ENCODE data around the gene ANKFY1. TPM values are rescaled to one million over a fixed set of nuclear protein-coding genes. Genes with fewer than 3 reads are reported as not detected.

ANKFY1 gene
- polyA plus RNA-seq, 1 experiment, result 43.5 TPM

GRCh38 chr17:4293572-4293971 lies 29.8 kb upstream of the ANKFY1 start:
- Histone ChIP-seq H3K27me3 (ENCODE audit: control insufficient read depth, insufficient read depth, low read length) (no peaks in the 10 kb centered on the region), H3K4me3 (ENCODE audit: low read depth, low read length) (no peak overlapping the region), H3K36me3 (ENCODE audit: control insufficient read depth, insufficient read depth, low read length) (peaks cover 3% of the 10 kb centered on the region; the same call in 1 of the 2 replicates)
- DNase-seq (ENCODE audit: low read depth), result no peak
- CTCF ChIA-PET, result interaction anchor here (1.3 to 3.2 kb wide), 3 partner anchors 10 to 13 kb away, joined by 3 to 21 read pairs (median 6); no protein-coding TSS in a partner anchor
- no peak for TF ChIP-seq CTCF (IDR thresholded peaks at IDR 0.05; ENCODE audit: insufficient read depth, low read depth, low read length)
- POLR2A ChIA-PET, result no interaction called here

GRCh38 chr17:4287710-4288109 lies 23.9 kb upstream of the ANKFY1 start:
- peaks cover 2% of the 10 kb centered on the region for H3K36me3 ChIP-seq (ENCODE audit: control insufficient read depth, insufficient read depth, low read length)
- TF ChIP-seq CTCF (IDR thresholded peaks at IDR 0.05; ENCODE audit: insufficient read depth, low read depth, low read length), result no peak
- H3K4me3 ChIP-seq (ENCODE audit: low read depth, low read length), result no peak overlapping the region
- H3K27me3 ChIP-seq (ENCODE audit: control insufficient read depth, insufficient read depth, low read length), result no peaks in the 10 kb centered on the region
- POLR2A ChIA-PET, result no interaction called here
- DNase-seq (ENCODE audit: low read depth), result no peak
- CTCF ChIA-PET, result interaction anchor here (2.4 kb wide), 1 partner anchor 17 kb away, joined by 8 read pairs; no protein-coding TSS in a partner anchor

- CTCF ChIA-PET, result no interaction called here
- H3K36me3 ChIP-seq (ENCODE audit: control insufficient read depth, insufficient read depth, low read length), result peaks cover 2% of the 10 kb centered on the region; the same call in 1 of the 2 replicates
- no peaks in the 10 kb centered on the region for H3K27me3 ChIP-seq (ENCODE audit: control insufficient read depth, insufficient read depth, low read length)
- no peak for DNase-seq (ENCODE audit: low read depth)
- TF ChIP-seq CTCF (IDR thresholded peaks at IDR 0.05; ENCODE audit: insufficient read depth, low read depth, low read length), result no peak
- POLR2A ChIA-PET, result no interaction called here
- H3K4me3 ChIP-seq (ENCODE audit: low read depth, low read length), result no peak overlapping the region
These were observed 12.7 kb upstream of the ANKFY1 start for GRCh38 chr17:4276514-4276913.

GRCh38 chr17:4272972-4273368 lies 9.2 kb upstream of the ANKFY1 start:
- CTCF ChIA-PET, result interaction anchor here (0.6 to 1.8 kb wide), 3 partner anchors 7 to 58 kb away, joined by 3 read pairs; no protein-coding TSS in a partner anchor
- H3K4me3 ChIP-seq (ENCODE audit: low read depth, low read length), result no peak overlapping the region
- TF ChIP-seq CTCF (IDR thresholded peaks at IDR 0.05; ENCODE audit: insufficient read depth, low read depth, low read length), result no peak
- DNase-seq (ENCODE audit: low read depth), result no peak
- POLR2A ChIA-PET, result no interaction called here
- peaks cover 1% of the 10 kb centered on the region; the same call in 1 of the 2 replicates for H3K36me3 ChIP-seq (ENCODE audit: control insufficient read depth, insufficient read depth, low read length)
- H3K27me3 ChIP-seq (ENCODE audit: control insufficient read depth, insufficient read depth, low read length), result no peaks in the 10 kb centered on the region

- TF ChIP-seq CTCF (IDR thresholded peaks at IDR 0.05; ENCODE audit: insufficient read depth, low read depth, low read length), result no peak
- H3K27me3 ChIP-seq (ENCODE audit: control insufficient read depth, insufficient read depth, low read length), result no peaks in the 10 kb centered on the region
- POLR2A ChIA-PET, result no interaction called here
- no peak for DNase-seq (ENCODE audit: low read depth)
- CTCF ChIA-PET, result interaction anchor here (1.0 to 1.8 kb wide), 2 partner anchors 12 to 57 kb away, joined by 3 read pairs; no protein-coding TSS in a partner anchor
- H3K4me3 ChIP-seq (ENCODE audit: low read depth, low read length), result no peak overlapping the region
- H3K36me3 ChIP-seq (ENCODE audit: control insufficient read depth, insufficient read depth, low read length), result peaks cover 1% of the 10 kb centered on the region; the same call in 1 of the 2 replicates
These were observed 8.6 kb upstream of the ANKFY1 start for GRCh38 chr17:4272213-4272971.
